GM19455 (cell line): ENCODE data around the gene CDC42BPA.

Experiments used
- ATAC-seq: cut with Tn5 transposase; IDR thresholded peaks from one replicate; pipeline ENCODE4 v1.9.1; 2021; ENCODE audit not compliant: unreplicated experiment

CDC42BPA gene

DNA sequence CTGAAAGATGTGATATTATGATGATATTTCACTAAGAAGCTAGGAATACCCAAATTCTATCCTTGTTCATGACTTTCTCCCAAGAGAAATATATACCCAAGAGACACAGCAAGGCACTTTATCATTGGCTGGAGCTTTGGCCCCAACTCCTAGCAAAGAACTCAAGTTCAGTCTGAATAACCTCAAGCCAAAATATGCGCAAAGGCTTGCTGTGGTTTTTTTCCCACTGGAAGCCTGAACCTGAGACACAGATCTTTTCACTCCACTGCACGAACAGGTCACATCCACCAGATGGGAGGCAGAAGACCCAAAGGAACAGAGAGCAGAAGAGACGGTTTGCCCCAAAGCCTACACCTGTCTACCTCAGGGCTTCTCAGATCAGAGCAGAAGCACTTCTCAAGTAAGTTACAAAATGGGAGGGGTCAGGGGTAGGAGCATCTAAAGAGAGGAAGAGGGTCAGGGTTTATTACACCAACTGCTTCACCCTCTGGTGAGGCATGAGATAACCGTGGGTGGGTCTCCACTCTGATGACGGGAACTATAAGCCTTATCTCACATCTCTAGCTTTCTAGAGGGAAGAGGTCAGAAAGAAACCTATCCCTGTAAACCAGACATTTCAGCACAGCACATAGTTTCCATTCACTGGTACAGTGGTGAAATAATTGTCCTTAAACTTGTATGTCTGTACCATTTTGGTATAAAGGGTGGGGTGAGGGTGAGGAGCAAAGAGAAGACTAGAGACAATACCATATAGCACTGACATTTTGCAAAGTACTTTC lies 17.1 kb upstream of the CDC42BPA start:
- no peak for ATAC-seq

GRCh38 chr1:227333423-227333822 lies 15.1 kb upstream of the CDC42BPA start:
- no peak for ATAC-seq

DNA sequence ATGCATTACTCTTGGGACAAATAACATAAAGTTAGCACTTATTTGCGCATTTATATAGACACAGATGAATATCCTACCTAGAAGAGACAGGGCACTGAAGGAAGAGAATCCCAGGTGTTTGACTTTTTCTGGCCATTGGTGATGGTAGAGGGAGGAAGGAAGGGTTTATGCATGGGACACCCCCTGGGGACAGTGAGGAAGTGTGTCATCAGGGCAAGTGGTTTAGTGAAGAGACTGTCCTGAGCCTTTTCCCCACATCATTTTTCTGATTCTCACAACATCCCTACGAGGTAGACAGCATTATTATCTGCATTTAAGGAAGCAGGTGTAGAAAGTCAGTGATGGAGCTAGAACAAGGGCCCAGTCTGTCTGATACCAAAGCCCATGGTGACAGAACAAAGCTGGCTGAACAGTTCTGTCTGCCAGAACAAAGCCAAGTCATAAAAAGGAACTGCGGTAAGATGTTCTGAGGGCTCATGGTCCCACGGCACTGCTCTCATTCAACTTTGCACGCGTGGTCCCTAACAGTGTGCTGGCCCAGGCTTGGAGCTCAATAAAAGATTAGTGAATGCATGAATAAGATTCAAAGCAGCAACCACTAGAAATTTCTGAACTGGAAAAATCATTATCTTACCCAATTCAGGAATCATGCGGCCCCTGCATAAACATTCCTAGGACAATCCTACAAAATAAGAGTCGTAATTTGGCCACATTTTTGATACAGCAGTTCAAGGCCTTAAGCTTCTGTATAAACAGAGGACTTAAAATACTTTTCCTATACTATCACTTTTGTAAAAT lies 12.2 kb upstream of the CDC42BPA start:
- no peak for ATAC-seq

GRCh38 chr1:227328405-227329019 lies 10.2 kb upstream of the CDC42BPA start:
- no peak for ATAC-seq

DNA sequence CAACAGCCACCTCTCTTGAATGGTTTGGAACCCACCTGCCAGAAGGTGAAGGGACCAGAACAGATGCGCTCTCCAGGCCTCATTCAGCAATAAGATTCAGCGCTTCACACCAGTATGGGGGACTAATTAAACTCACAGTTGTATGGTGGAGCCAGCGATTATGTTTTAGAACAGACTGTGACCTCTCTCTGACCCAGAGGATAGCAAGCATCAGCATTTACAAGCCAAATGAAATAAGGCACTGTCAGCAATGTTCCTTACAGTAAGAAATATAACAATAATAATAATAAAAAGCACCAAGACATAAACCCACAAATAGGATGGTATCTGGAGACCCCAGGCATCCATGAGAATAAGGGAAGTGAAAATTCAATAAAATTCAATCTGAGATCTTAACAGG lies 6.9 kb upstream of the CDC42BPA start:
- ATAC-seq, result no peak

GRCh38 chr1:227323967-227324268 lies 5.6 kb upstream of the CDC42BPA start:
- no peak for ATAC-seq

GRCh38 chr1:227323171-227323966 lies 5.1 kb upstream of the CDC42BPA start:
- ATAC-seq, result no peak

DNA sequence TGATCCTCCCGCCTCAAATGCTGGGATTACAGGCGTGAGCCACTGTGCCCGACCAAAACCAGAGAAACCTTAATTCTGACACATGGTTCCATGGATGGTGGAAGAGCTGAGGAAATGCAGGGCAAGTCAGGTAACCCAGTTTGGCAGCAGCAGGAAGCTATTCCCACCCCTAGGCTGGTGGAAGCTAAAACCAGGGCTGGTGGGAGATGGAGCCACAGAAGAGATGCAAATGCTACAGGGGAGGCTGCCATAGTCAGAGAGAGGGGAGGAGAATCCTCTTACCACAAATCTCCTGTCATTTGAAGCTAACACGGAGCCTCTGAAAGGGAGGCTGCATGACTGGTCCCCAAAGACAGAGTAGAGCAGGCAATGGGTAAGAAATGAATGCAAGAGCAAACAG lies 4.1 kb upstream of the CDC42BPA start:
- no peak for ATAC-seq

DNA sequence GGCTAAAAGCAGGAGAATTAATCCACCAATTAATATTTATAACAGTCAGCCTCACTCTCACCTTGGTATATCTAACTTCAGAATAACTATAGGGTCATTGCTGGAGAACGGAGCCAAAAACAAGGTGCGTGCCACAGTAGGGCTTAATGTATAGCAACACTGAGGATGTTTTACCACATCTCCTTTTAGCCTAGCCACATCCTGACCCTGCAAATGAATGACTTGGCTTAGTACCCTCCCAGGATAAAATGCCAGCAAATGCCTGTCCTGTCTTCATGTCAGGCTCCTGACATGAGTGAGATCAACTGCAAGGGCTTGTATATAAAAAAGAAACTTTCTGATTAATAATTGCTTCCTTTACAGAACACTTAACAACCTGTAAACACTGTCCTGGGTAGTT lies 2.7 kb upstream of the CDC42BPA start:
- ATAC-seq, result no peak

- no peak for ATAC-seq
Measured at GRCh38 chr1:227320476-227320875, 2.2 kb upstream of the CDC42BPA start.

DNA sequence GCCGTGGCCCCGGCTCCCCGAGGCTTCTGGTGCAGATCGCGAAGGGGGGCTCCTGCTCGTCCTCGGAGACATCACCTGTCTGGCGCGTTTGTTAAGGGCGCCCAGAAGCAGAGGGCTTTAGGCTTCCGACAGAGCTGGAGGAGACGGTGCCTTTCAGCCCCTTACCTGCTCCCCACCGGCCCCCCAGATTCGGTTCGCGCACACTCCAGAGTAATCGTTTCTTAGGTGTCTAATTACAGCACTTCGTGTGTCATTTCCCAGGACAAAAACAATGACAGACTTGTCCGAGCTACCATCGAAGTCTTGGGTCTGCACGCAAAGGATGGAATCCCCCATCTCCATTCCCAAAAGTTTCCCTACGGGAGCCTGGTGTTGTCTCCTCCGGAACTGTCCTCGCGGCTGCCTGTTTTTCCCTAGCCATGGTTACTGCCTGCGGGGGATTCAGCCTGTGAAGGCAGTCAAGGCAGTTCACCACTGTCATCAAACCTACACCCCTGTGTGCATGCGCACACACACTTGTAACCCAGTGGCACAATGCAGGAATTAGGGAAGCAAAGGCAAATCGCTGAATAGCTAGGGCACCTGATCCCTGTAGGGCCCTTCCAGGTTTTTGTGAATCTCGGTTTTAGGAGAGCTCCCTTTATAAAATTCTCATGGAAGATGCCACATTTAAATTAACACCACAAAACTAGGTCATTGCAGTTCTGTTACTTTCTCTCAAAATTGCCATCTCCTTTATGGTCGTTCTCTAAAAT lies 738 bp upstream of the CDC42BPA start:
- no peak for ATAC-seq

GRCh38 chr1:227317523-227318015 lies 723 bp downstream of the CDC42BPA start:
- ATAC-seq, result no peak

DNA sequence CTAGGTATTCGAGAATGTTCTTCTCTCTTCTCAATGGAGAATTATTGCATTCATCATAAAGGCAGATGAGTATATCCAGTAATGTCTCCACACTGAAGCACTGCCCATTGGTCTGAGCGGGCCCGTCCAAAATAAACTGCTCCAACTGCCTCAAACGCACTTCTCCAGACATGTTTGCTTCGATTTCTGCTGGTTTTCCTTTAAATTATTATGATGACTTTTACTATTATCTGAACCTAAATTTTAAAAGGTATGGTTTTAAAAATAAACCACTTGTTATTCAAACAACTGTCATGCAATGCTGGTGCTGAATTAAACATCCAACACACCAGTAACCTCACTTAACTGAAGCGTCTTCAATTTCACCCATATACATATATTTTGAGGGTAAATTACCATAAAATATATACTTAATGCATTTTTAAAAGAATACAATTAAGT lies 1.3 kb downstream of the CDC42BPA start:
- ATAC-seq, result no peak

DNA sequence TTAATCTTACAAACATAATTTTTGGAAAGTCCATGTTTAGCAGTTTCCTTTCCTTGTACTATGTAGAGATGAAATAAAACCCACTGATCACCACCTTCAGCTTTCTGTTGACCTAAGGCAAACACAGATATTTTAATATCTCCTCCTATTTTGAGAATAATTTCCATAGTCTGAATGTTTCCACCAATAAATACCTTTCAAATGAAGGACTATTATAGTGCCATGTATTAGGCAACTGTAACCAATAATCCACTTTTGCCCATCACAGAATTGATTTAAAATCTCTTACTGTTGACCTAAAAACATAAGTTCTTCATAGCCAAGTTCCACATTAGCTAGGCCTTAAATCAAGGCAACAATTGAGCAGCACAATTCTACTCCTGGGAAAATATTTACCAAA lies 1.8 kb downstream of the CDC42BPA start:
- ATAC-seq, result no peak

DNA sequence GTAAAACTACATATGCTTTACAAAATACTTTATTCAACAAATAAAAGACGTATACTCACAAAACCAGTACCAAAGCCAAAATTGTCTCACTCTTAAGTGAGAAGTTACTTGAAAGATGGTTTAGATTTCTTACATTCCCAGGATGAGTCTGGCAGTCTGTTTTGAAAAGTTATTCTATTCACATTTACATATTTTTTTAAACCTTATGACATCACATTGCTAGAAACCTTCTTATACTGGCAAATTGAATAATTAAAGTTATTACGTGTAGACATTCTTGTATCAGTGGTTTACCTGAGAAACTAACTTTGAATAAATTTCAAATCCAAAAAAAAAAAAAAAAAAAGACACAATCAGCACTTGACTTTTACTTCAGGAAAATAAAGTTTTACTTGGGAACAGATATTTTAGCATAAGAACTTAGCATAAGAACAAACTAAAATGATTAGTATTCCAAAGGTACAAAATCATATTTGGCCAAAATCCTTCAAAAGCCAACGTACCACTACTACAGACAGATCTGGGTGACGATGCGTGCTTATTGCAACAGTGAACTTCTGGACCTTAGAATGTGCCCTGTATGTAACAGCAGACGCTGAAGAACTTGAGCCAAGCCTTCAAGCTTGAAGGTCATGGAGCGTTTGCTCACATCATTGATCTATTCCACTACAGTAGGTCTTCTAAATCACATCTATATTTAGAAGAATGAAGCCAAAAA lies 2.5 kb downstream of the CDC42BPA start:
- no peak for ATAC-seq

DNA sequence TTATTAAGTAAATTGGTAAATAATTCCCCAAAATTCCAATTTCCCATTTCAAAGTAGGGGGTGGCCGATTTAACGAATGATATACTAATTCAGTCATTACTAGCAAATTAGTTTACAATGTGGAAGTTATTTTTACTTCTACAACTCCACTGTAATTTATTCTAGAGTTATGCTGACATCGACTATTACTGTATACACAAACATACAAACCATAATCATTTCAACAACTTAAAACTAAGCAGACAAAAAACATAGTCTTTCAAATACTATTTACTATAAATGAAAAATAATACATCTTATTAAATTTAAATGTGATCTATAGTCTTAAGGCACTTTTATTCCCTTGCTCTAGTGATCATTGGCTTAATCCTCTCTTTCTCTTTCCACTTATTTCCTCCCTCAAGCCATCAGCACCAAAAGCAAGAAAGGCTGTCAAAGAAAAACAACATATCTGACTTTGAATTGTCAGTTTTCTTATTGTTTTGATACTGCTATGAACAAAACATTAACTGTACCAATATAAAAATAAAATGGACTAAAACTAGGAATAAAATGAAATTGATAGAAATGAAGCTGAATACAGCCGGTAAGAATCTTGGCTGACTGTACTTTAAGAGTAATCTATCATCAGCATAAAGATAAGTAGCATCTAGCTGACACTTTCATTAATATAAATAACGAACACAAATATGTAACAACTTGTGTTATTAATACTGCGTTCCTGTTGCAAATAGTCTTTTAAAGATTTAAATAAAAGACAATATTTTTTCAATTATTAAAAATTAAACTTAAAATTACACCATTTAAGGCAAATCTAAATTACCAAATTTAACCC lies 4.1 kb downstream of the CDC42BPA start:
- no peak for ATAC-seq

DNA sequence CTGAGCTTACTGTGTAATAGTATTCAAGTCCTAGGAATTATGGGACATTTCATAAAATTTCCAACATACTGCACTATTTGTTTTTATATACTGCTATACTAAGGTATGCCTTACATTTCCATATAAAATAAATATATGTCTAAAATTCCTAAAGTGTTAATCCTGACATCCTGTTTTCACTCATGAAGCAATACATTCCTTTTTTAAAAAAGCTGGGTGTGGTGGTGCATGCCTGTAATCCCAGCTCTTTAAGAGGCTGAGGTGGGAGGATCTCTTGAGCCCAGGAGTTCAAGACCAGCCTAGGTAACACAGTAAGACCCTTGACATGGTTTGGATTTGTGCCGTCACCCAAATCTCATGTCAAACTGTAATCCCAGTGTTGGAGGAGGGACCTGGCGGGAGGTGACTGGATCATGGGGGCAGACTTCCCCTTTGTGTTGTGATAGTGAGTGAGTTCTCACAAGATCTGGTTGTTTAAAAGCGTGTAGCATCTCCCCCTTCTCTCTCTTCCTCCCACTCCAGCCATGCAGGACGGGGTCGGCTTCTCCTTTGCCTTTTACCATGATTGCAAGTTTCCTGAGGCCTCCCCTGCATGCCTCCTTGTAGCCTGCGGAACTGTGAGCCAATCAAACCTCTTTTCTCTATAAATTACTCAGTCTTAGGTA lies 5.8 kb downstream of the CDC42BPA start:
- ATAC-seq, result no peak

GRCh38 chr1:227311389-227312001 lies 6.8 kb downstream of the CDC42BPA start:
- ATAC-seq, result no peak
